Type B pancreatic cell (in vitro differentiated cells): ENCODE data around the gene CDC42EP2. TPM values are rescaled to one million over a fixed set of nuclear protein-coding genes. Genes with fewer than 3 reads are reported as not detected.

ENCODE experiments used
- DNase-seq: peaks from one replicate; pipeline ENCODE4 v3.0.0; 2021; ENCODE audit warnings: mixed read lengths; ENCODE audit not compliant: unreplicated experiment; ENCODE audit errors: extremely low spot score
- H3K27ac Mint-ChIP-seq: 2 replicates; pipeline ENCODE4 v1.8.0; 2021; ENCODE audit warnings: mild to moderate bottlenecking, mixed read lengths
- H3K27me3 Mint-ChIP-seq: 2 replicates; pipeline ENCODE4 v1.8.0; 2021; ENCODE audit warnings: mixed read lengths
- H3K36me3 Mint-ChIP-seq: 2 replicates; pipeline ENCODE4 v1.8.0; 2021; ENCODE audit warnings: mixed read lengths
- H3K4me1 Mint-ChIP-seq: one replicate; pipeline ENCODE4 v1.8.0; 2021; ENCODE audit warnings: mixed read lengths; ENCODE audit not compliant: unreplicated experiment
- H3K4me3 Mint-ChIP-seq: 2 replicates; pipeline ENCODE4 v1.8.0; 2021; ENCODE audit warnings: mild to moderate bottlenecking, mixed read lengths
- H3K9me3 Mint-ChIP-seq: 2 replicates; pipeline ENCODE4 v1.8.0; 2021; ENCODE audit warnings: mixed read lengths
- long read RNA-seq: library from polyadenylated mRNA; unstranded; transcript quantifications from one replicate; pipeline ENCODE4 v2.0.0, GENCODE V29; 2020
- total RNA-seq: library from RNA; stranded (reverse); gene quantifications from 2 replicates; pipeline ENCODE4 v1.2.1, GENCODE V29; 2021; ENCODE audit warnings: low replicate concordance
- TF ChIP-seq, protein P1 (sequence below): fragments of 200-600 bp; sonication (generic); conservative IDR thresholded peaks from 2 replicates; pipeline ENCODE4 v1.5.0; 2021; ENCODE audit warnings: antibody characterized with exemption, mild to moderate bottlenecking

The CDC42EP2 gene, protein sequence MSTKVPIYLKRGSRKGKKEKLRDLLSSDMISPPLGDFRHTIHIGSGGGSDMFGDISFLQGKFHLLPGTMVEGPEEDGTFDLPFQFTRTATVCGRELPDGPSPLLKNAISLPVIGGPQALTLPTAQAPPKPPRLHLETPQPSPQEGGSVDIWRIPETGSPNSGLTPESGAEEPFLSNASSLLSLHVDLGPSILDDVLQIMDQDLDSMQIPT
- total RNA-seq = 9.4 and 12.9 TPM in 2 replicates
- long read RNA-seq, transcript CDC42EP2-201 (2 exons, 2,023 nt) = major isoform, 11 of 11 reads
- long read RNA-seq, partial matches to known transcripts = 0 of 11 reads
- long read RNA-seq, other reads (novel, unspliced or antisense) = 0 of 11 reads

DNA sequence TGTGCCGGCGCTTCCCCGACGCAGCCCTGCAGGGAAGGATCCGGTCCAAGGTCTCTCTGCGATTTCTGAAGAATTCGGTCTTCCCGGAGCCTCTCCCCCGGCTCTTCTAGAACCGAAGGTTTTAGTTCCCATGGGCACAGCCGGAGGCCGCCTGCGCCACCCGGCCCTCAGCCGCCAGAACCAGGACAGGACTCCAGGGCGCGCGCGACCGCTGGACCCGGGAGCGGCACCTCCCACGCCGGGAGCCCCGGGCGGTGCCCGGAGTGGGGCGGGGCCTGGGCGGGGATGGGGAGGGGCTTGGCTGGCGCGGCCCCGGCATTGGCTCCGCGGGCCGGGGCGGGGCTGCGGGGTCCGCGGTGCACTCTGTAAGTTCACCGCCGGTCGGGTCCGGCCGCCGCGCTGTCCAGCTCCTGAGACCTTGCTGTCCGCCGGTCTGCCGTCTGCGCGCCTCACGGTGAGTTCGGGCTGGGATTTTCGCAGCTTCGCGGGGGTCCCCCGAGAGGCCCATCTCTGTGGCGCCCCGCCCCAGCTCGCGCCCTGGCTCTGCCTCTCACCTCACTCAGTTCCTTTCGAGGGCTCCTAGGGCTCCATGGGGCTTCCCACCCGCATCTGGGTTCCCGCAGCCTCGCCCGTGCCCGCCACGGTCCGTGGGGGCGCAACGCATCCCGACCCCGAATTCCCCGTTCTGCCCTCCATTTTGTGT is at the start of gene CDC42EP2:
CDC42EP2 (plus strand) TSS at position 366 of the 703 bp plus-strand sequence. CDS start 6,033 bp downstream, outside the sequence.
- no peaks in the 10 kb centered on the region for H3K9me3 Mint-ChIP-seq
- peak within 1 kb of the TSS; percentile 72 for H3K27ac Mint-ChIP-seq
- H3K36me3 Mint-ChIP-seq = no peaks in the 10 kb centered on the region

DNA sequence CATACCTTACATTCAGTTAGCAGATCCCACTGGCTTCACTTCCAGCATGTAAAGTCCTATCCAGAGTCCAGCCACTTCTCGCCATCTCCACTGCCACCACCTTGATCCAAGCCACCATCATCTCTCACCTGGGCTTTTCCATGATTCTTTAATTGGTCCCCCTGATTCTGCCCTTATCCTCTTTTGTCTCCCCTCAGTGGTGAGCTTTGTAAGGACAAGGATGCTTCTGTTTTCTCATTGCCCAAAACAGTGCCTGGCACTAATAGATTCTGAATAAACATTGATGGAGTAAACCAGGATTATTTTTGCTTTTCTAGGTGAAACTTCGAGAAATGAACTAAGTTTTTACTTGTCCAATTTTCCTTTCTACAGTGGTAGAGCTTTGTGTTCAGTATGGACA is 48.5 kb upstream of the CDC42EP2 start:
- TF ChIP-seq, protein P1, sequence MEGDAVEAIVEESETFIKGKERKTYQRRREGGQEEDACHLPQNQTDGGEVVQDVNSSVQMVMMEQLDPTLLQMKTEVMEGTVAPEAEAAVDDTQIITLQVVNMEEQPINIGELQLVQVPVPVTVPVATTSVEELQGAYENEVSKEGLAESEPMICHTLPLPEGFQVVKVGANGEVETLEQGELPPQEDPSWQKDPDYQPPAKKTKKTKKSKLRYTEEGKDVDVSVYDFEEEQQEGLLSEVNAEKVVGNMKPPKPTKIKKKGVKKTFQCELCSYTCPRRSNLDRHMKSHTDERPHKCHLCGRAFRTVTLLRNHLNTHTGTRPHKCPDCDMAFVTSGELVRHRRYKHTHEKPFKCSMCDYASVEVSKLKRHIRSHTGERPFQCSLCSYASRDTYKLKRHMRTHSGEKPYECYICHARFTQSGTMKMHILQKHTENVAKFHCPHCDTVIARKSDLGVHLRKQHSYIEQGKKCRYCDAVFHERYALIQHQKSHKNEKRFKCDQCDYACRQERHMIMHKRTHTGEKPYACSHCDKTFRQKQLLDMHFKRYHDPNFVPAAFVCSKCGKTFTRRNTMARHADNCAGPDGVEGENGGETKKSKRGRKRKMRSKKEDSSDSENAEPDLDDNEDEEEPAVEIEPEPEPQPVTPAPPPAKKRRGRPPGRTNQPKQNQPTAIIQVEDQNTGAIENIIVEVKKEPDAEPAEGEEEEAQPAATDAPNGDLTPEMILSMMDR = no peak
- DNase-seq = no peak
- H3K4me1 Mint-ChIP-seq = peaks cover 13% of the 10 kb centered on the region
- H3K36me3 Mint-ChIP-seq = peaks cover 7% of the 10 kb centered on the region
- H3K27ac Mint-ChIP-seq = no peak overlapping the region
- no peak overlapping the region for H3K4me3 Mint-ChIP-seq
- H3K9me3 Mint-ChIP-seq = no peaks in the 10 kb centered on the region
- no peaks in the 10 kb centered on the region for H3K27me3 Mint-ChIP-seq

More for the DNA sequence above, at the start of gene CDC42EP2:
- H3K4me1 Mint-ChIP-seq = peaks cover 31% of the 10 kb centered on the region
- peaks cover 9% of the 10 kb centered on the region for H3K27me3 Mint-ChIP-seq
- H3K4me3 Mint-ChIP-seq = peak within 1 kb of the TSS; percentile 87
- peak; percentile 85 for DNase-seq
- TF ChIP-seq, protein P1 = no peak

GRCh38 chr11:65274735-65275682 is 39.7 kb upstream of the CDC42EP2 start:
- Mint-ChIP-seq H3K36me3 (peaks cover 11% of the 10 kb centered on the region), H3K27ac (peak overlapping the region; percentile 61), H3K4me3 (no peak overlapping the region), H3K27me3 (no peaks in the 10 kb centered on the region), H3K9me3 (no peaks in the 10 kb centered on the region), H3K4me1 (peaks cover 7% of the 10 kb centered on the region)
- no peak for DNase-seq
- TF ChIP-seq, protein P1 = peak; percentile 87

DNA sequence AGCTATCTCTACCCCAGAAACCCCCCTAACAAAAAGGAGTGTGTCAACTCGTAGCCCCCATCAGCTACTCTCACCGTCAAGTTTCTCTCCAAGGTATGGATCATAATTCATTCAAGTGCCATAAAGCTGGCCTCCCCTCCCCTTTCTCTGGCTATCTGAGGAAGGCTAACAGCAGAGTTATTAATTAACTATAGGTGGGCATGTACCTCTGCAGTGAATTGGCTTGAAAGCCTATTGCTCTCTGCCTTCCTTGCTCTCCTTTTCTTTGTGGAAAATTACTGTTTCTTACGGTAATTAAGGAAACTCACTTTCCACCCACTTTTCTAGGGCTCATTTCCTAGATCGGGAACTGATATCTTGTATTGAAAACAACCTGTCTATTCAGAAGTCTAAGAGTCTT is 38.8 kb upstream of the CDC42EP2 start:
- TF ChIP-seq, protein P1 = no peak
- H3K27ac Mint-ChIP-seq = peak overlapping the region; percentile 61
- no peaks in the 10 kb centered on the region for H3K27me3 Mint-ChIP-seq
- no peaks in the 10 kb centered on the region for H3K9me3 Mint-ChIP-seq
- peaks cover 7% of the 10 kb centered on the region for H3K4me1 Mint-ChIP-seq
- H3K36me3 Mint-ChIP-seq = peaks cover 6% of the 10 kb centered on the region
- DNase-seq = no peak
- H3K4me3 Mint-ChIP-seq = peak overlapping the region; percentile 62

DNA sequence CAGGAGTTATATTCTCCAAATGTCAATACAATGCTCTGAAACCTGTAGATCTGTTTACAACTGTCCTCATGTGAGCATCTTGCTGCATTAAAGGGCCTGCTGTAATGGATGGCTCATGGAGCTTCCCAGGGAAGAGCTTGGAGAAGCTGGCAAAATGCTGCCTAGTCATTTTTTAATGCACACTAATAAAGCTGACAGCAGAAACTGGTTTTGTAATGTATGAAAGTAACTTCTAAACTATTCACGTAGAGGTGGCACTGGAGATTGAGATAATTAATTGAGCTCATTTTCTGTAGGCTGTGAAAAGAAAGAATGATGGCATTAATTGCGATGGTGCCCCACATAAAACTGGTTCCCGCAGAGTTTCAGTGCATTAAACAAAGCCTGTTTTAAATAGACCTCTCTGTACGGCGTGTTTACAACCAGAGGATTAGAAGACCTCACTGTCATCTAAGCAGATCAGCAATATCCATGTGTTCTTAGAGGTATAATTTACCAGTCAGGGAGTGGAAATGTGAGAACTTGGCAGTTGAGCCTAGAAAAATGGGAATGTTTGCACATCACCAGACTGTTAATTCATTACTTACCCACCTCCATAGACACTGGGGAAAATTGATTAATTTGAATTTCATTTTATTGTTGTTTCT is 36.9 kb upstream of the CDC42EP2 start:
- no peak for DNase-seq
- Mint-ChIP-seq H3K27me3 (no peaks in the 10 kb centered on the region), H3K4me3 (no peak overlapping the region), H3K9me3 (no peaks in the 10 kb centered on the region), H3K4me1 (peaks cover 7% of the 10 kb centered on the region), H3K27ac (no peak overlapping the region), H3K36me3 (peaks cover 7% of the 10 kb centered on the region)
- TF ChIP-seq, protein P1 = no peak
